Measurements from ENCODE around the gene HOMEZ.

DNA sequence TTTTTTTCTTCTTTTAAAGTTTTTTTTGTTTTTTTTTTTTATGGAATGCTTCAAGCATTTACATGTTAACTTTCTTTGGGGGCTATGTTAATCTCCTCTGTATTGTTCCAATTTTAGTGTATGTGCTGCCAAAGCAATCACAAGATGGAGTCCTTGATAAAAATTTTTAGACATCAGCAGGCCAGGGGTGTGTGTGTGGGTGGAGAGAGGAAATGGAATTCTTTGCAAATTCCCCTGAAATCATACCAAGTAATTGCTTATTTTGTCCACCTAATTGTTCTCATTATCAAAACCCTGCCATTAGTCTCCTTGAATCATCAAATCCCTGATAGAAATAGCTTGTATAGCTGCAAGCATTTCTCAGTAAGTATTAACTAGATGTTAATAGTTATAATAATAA, 26.5 kb downstream of the HOMEZ start:
- TF ChIP-seq TAF1 (IDR thresholded peaks at IDR 0.05; ENCODE audit: low read depth) (no peak), EP300 (IDR thresholded peaks at IDR 0.05; ENCODE audit: borderline replicate concordance) (no peak), TEAD4 (IDR thresholded peaks at IDR 0.05) (no peak), YY1 (IDR thresholded peaks at IDR 0.05; ENCODE audit: low read depth) (no peak)
- TF ChIP-seq, protein P1, sequence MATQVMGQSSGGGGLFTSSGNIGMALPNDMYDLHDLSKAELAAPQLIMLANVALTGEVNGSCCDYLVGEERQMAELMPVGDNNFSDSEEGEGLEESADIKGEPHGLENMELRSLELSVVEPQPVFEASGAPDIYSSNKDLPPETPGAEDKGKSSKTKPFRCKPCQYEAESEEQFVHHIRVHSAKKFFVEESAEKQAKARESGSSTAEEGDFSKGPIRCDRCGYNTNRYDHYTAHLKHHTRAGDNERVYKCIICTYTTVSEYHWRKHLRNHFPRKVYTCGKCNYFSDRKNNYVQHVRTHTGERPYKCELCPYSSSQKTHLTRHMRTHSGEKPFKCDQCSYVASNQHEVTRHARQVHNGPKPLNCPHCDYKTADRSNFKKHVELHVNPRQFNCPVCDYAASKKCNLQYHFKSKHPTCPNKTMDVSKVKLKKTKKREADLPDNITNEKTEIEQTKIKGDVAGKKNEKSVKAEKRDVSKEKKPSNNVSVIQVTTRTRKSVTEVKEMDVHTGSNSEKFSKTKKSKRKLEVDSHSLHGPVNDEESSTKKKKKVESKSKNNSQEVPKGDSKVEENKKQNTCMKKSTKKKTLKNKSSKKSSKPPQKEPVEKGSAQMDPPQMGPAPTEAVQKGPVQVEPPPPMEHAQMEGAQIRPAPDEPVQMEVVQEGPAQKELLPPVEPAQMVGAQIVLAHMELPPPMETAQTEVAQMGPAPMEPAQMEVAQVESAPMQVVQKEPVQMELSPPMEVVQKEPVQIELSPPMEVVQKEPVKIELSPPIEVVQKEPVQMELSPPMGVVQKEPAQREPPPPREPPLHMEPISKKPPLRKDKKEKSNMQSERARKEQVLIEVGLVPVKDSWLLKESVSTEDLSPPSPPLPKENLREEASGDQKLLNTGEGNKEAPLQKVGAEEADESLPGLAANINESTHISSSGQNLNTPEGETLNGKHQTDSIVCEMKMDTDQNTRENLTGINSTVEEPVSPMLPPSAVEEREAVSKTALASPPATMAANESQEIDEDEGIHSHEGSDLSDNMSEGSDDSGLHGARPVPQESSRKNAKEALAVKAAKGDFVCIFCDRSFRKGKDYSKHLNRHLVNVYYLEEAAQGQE (IDR thresholded peaks at IDR 0.05; ENCODE audit: low read depth) = no peak
